T-cell (primary cell): ENCODE results near the gene PIGM. TPM values are rescaled to one million over a fixed set of nuclear protein-coding genes. Genes with fewer than 3 reads are reported as not detected.

Experiments used
- ATAC-seq, 4 experiments: fragments of 200-7000 bp in 3 of 4; fragments of 150-1000 bp in 1 of 4; cut with Tn5 transposase; replicated peaks in 1 of 4; 1 replicate in 3 of 4; 2 replicates in 1 of 4; pipeline ENCODE4 v1.10.0; 2021; ENCODE audit warnings: moderate library complexity in 3 of 4, mild to moderate bottlenecking in 2 of 4, moderate number of reproducible peaks in 1 of 4
- CTCF ChIA-PET, 2 donors: fragments of 300-600 bp; sonication (Branson Sonifier 250); formaldehyde crosslinking; loops; one replicate each; lab custom pipeline; 2022; ENCODE audit warnings: antibody characterized with exemption in 2 of 2; lab: Charles Lee
- POLR2A ChIA-PET, 2 donors: fragments of 300-600 bp; sonication (Branson Sonifier 250); formaldehyde crosslinking; loops; one replicate each; lab custom pipeline; 2022; ENCODE audit warnings: antibody characterized with exemption in 2 of 2; lab: Charles Lee
- DNase-seq, 35 experiments: peaks; one replicate each; pipeline versions ENCODE4 v3.0.0 to v3.0.0-alpha.2; 2013 to 2023
- H3K27ac ChIP-seq: one replicate; pipeline ENCODE4 v1.5.1; 2013; ENCODE audit warnings: low read length
- H3K27me3 ChIP-seq, 2 experiments: replicated peaks in 1 of 2; 1 replicate in 1 of 2; 2 replicates in 1 of 2; pipeline versions ENCODE4 v1.6.1 to v1.7.0; 2013; ENCODE audit warnings: low read length in 1 of 2, mixed read lengths in 1 of 2; ENCODE audit not compliant: control insufficient read depth in 2 of 2, insufficient read depth in 2 of 2; ENCODE audit errors: extremely low read depth in 1 of 2
- H3K36me3 ChIP-seq, 2 donors: 1 replicate in 1 of 2; 2 replicates in 1 of 2; pipeline versions ENCODE4 v1.6.1 to v1.7.0; 2013; ENCODE audit warnings: low read length in 1 of 2; ENCODE audit not compliant: control insufficient read depth in 2 of 2, insufficient read depth in 1 of 2; ENCODE audit errors: extremely low read depth in 1 of 2
- H3K4me1 ChIP-seq, 2 experiments: 1 replicate in 1 of 2; 2 replicates in 1 of 2; pipeline versions ENCODE4 v1.6.1 to v1.7.0; 2013; ENCODE audit warnings: low read length in 2 of 2, mixed read lengths in 1 of 2; ENCODE audit not compliant: insufficient read depth in 2 of 2, control insufficient read depth in 1 of 2; ENCODE audit errors: extremely low read depth in 1 of 2
- H3K4me3 ChIP-seq, 2 donors: 1 replicate in 1 of 2; 2 replicates in 1 of 2; pipeline versions ENCODE4 v1.5.1 to v1.7.0; 2013; ENCODE audit warnings: mild to moderate bottlenecking in 2 of 2, low read length in 1 of 2, moderate library complexity in 1 of 2; ENCODE audit not compliant: control insufficient read depth in 1 of 2; ENCODE audit errors: extremely low read depth in 1 of 2
- H3K9me3 ChIP-seq: 2 replicates; pipeline ENCODE4 v1.7.0; 2013
- H3K27ac Mint-ChIP-seq, 2 donors: one replicate each; pipeline ENCODE4 v1.8.0; 2020 to 2021; ENCODE audit warnings: mild to moderate bottlenecking in 2 of 2, mixed read lengths in 2 of 2
- H3K27me3 Mint-ChIP-seq, 2 donors: one replicate each; pipeline ENCODE4 v1.8.0; 2021 to 2022; ENCODE audit warnings: mixed read lengths in 2 of 2
- H3K36me3 Mint-ChIP-seq: one replicate; pipeline ENCODE4 v1.8.0; 2021; ENCODE audit warnings: mixed read lengths
- H3K4me1 Mint-ChIP-seq, 3 donors: one replicate each; pipeline ENCODE4 v1.8.0; 2020 to 2022; ENCODE audit warnings: mixed read lengths in 3 of 3, mild to moderate bottlenecking in 1 of 3
- H3K4me3 Mint-ChIP-seq, 3 donors: one replicate each; pipeline ENCODE4 v1.8.0; 2020 to 2022; ENCODE audit warnings: mild to moderate bottlenecking in 3 of 3, mixed read lengths in 3 of 3, moderate library complexity in 3 of 3
- H3K9me3 Mint-ChIP-seq, 3 donors: one replicate each; pipeline ENCODE4 v1.8.0; 2020 to 2022; ENCODE audit warnings: mixed read lengths in 3 of 3
- WGBS: methylation state at CpG from one replicate; pipeline ENCODE4 v1.1.5; 2013; ENCODE audit warnings: missing lambda C conversion rate; ENCODE audit not compliant: insufficient coverage; 5-methylcytosine and 5-hydroxymethylcytosine counted together
- total RNA-seq, 35 experiments: library from RNA in 6 of 35; stranded (reverse) in 6 of 35; fragments of 120-200 nt in 1 of 35; gene quantifications; one replicate each; pipeline versions ENCODE4 v1.2.1 to v1.2.4 and lab custom pipeline; 2013 to 2026

Gene PIGM
- total RNA-seq (1 to 10 TPM; 3.2 to 9.7 (median 8.4) TPM), total RNA-seq (lab: John Stamatoyannopoulos, UW) (9.5 to 33.0 (median 16.5) reads per million in 29 experiments)
- total RNA-seq (2013) = 6.8 TPM

DNA sequence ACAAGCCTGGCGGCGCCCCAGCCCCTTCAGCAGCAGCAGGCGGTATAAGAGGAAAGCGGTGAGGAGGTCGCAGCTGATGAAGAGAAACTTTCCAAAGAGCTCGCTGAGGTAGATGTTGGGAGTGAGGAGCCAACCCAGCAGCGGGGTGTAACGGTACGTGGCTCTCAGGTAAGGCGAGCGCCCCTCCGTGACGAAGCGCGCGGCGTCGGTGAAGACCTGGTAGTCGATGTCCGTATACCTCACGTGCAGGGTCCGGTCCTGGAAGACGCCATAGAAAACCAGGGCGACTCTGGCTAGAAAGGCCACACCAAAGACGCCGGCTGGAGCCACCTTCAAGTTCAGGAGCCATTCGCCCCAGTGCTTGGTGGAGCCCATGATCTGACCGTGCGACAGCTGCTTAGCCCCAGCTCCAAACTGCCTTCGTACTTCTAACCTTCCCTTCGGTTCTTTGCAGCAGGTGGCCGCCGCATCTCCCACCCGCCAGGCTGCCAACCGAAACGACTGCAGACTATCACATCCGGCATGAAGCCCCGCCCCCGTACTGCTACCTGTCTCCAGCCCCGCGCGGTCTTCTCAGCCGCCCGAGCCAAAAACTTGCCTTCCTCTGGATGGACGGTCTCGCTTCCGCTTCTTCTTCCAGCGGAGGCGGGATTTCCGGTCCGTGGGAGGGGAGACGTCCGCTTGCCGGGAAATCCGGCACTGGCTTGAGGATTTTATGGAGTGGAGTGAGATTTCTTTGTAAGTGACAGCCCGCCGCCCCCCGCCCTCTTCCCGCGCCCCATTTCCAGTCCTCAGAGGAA is at the start of gene PIGM:
Gene PIGM (minus strand): TSS at position 626 of the 800 bp plus-strand sequence. CDS start 251 bp downstream, at position 375.
- peaks cover 42 to 44% (median 43%) of the 10 kb centered on the region in 3 donors for H3K4me1 Mint-ChIP-seq
- no peaks in the 10 kb centered on the region for H3K9me3 Mint-ChIP-seq
- H3K4me3 ChIP-seq = peak within 1 kb of the TSS; percentile 74 to 75
- WGBS = under 1% methylated on average over 46 of the region's 60 CpGs
- CTCF ChIA-PET = interaction anchor here (0.6 to 2.6 kb wide), 8 partner anchors 13 to 233 kb away, joined by 3 to 11 read pairs (median 3); no protein-coding TSS in a partner anchor
- no peaks in the 10 kb centered on the region for H3K36me3 ChIP-seq
- H3K27me3 Mint-ChIP-seq = no peaks in the 10 kb centered on the region
- no peaks in the 10 kb centered on the region for H3K9me3 ChIP-seq
- H3K27ac Mint-ChIP-seq = peak within 1 kb of the TSS; percentile 90 to 92
- H3K27me3 ChIP-seq = no peaks in the 10 kb centered on the region
- POLR2A ChIA-PET = interaction anchor here in 1 of 2 donors (1.1 kb wide), 1 partner anchor 106 kb away, joined by 3 read pairs; the partner anchor contains the start of gene TAGLN2
- peaks cover 9 to 20% of the 10 kb centered on the region in 2 experiments for H3K4me1 ChIP-seq
- peak within 1 kb of the TSS; percentile 94 to 96 (median 96) for H3K4me3 Mint-ChIP-seq
- H3K27ac ChIP-seq = peak within 1 kb of the TSS; percentile 30
- ATAC-seq (peak; percentile 98 to 99 (median 98)), DNase-seq (peak; percentile 81 to 95 (median 91))
- H3K36me3 Mint-ChIP-seq = peaks cover 5% of the 10 kb centered on the region

DNA sequence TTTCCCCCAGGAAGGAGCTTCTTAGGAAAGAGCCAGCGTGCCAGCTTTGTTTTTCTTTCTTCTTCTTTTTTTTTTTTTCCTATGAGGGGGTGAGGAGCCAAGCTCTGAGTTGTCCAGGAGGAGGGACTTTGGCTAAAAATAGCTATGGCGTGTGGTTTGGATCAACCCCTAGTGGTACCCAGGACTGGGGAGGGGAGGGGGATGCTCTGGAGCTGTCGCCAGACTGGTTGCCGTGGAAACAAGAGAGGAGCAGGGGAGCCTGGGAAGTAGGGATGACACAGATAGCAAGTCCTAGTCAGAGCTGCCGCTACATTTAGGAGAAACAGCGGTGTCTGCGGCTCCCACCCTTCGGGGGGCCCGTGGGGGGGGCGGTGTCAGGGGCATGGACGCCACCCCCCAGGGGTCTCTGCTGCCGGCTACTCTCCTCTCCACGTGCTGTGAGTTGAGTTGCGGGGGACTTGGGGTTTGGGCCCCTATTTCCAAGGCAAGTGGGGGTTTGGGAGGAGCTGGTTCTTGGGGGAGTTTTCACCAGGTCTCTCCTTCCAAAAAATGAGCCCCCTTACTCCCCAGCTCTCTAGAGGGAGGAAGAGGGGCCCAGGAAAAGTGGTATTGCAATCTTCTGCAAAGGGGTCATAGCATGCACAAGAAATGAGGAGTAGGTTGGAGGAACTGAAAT is 49.6 kb upstream of the PIGM start, which contains the start of gene KCNJ9:
Gene KCNJ9 (plus strand): TSS at position 278 of the 676 bp plus-strand sequence. CDS start 2,493 bp downstream, outside the sequence.
- no peaks in the 10 kb centered on the region for H3K9me3 ChIP-seq
- no peaks in the 10 kb centered on the region for H3K36me3 ChIP-seq
- peaks cover 6% of the 10 kb centered on the region for H3K36me3 Mint-ChIP-seq
- H3K4me3 Mint-ChIP-seq = no peak within 1 kb of the TSS
- ChIA-PET POLR2A (interaction anchor here in 1 of 2 donors (0.5 to 0.7 kb wide), 3 partner anchors 35 to 1995 kb away, joined by 6 to 10 read pairs (median 7); no protein-coding TSS in a partner anchor), CTCF (interaction anchor here (0.6 to 1.6 kb wide), 7 partner anchors 27 to 256 kb away, joined by 3 to 8 read pairs (median 4); no protein-coding TSS in a partner anchor)
- peaks cover 12 to 17% (median 12%) of the 10 kb centered on the region in 3 donors for H3K4me1 Mint-ChIP-seq
- peaks cover 40 to 55% of the 10 kb centered on the region in 2 donors for H3K27me3 Mint-ChIP-seq
- no peak within 1 kb of the TSS for H3K27ac ChIP-seq
- H3K27ac Mint-ChIP-seq = no peak within 1 kb of the TSS
- H3K4me3 ChIP-seq = no peak within 1 kb of the TSS
- WGBS = 37% methylated on average over 6 of the region's 14 CpGs
- H3K27me3 ChIP-seq = peaks cover 15 to 49% of the 10 kb centered on the region in 2 experiments
- peaks cover 0 to 20% of the 10 kb centered on the region in 2 experiments for H3K4me1 ChIP-seq
- H3K9me3 Mint-ChIP-seq = no peaks in the 10 kb centered on the region
- DNase-seq = no peak
- no peak for ATAC-seq

DNA sequence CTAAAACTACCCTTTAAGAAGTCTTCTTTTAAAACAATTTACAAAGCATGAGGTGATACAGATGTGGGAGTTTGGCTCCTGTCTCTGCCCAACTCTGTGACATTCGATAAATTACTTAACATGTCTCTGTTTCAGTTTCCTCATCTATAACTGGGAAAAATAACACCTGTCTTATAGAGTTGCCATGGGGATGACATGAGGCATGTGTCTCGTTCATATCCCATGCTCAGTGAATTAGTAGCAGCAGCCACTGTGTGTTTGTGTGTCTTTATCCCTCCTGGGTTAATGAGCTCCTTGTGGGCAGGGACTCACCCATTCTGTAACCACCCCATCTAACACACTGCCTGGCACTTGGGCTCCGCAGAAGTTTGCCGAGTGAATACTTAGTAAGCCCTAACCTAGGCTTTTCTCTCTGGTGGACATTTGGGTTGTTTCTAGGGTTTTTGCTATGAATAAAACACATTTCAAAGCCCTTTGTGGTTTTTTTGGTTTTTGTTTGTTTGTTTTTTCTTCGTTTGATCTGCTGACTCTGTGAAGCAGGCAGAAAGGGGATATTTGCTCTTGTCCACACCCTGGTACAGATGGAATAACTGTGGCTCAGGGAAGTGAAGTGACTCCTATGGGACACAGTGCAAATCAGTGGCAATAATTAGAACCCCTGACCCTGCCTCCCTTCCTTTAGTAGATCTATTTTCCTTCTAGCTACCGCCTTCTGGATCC is 48.8 kb upstream of the PIGM start:
- Histone ChIP-seq H3K9me3 (no peaks in the 10 kb centered on the region), H3K4me1 (peaks cover 0 to 17% of the 10 kb centered on the region in 2 experiments), H3K27me3 (peaks cover 15 to 49% of the 10 kb centered on the region in 2 experiments), H3K4me3 (no peak overlapping the region), H3K36me3 (no peaks in the 10 kb centered on the region), H3K27ac (no peak overlapping the region)
- H3K27ac Mint-ChIP-seq = no peak overlapping the region
- CTCF ChIA-PET = interaction anchor here (0.5 to 1.6 kb wide), 9 partner anchors 10 to 256 kb away, joined by 3 to 8 read pairs (median 3); partner anchors contain the start of genes DCAF8 (in 1 of the 2) and KCNJ10 (in 1 of the 2)
- H3K9me3 Mint-ChIP-seq = no peaks in the 10 kb centered on the region
- peaks cover 7 to 11% (median 10%) of the 10 kb centered on the region in 3 donors for H3K4me1 Mint-ChIP-seq
- POLR2A ChIA-PET = interaction anchor here in 1 of 2 donors (0.7 kb wide), 1 partner anchor 155 kb away, joined by 7 read pairs; no protein-coding TSS in a partner anchor
- H3K4me3 Mint-ChIP-seq = no peak overlapping the region
- H3K27me3 Mint-ChIP-seq = peaks cover 40 to 61% of the 10 kb centered on the region in 2 donors
- 80% methylated on average over 1 of the region's 6 CpGs for WGBS
- H3K36me3 Mint-ChIP-seq = peaks cover 3% of the 10 kb centered on the region
- no peak for ATAC-seq
- DNase-seq = no peak

DNA sequence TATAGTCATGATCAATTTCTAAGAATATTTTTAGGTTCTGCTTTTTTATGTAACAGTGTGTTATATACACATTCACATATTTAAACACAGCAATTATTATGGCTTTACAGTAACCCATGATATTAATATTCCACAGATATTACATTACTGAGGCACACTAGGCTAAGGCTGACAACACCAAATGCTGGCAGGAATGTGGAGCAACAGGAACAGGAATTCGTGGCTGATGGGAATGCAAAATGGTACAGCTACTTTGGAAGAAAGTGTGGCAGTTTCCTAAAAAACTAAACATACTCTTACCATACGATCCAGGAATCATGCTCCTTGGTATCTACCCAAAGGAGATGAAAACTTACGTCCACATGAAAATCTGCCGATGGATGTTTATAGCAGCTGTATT is 47.7 kb upstream of the PIGM start:
- no peak overlapping the region for H3K4me3 ChIP-seq
- Mint-ChIP-seq H3K36me3 (no peaks in the 10 kb centered on the region), H3K27me3 (peaks cover 40 to 69% of the 10 kb centered on the region in 2 donors), H3K4me3 (no peak overlapping the region), H3K9me3 (no peaks in the 10 kb centered on the region), H3K27ac (no peak overlapping the region), H3K4me1 (peaks cover 4 to 7% (median 5%) of the 10 kb centered on the region in 3 donors)
- WGBS = no CpG with 5 or more reads among the region's 4 CpGs
- H3K36me3 ChIP-seq = no peaks in the 10 kb centered on the region
- H3K27ac ChIP-seq = no peak overlapping the region
- peaks cover 0 to 15% of the 10 kb centered on the region in 2 experiments for H3K4me1 ChIP-seq
- H3K9me3 ChIP-seq = no peaks in the 10 kb centered on the region
- CTCF ChIA-PET = interaction anchor here (0.6 to 2.7 kb wide), 8 partner anchors 9 to 949 kb away, joined by 3 to 19 read pairs (median 4); partner anchors contain the start of genes DCAF8 (in 1 of the 2) and KCNJ10 (in 1 of the 2)
- DNase-seq (no peak), ATAC-seq (no peak)
- POLR2A ChIA-PET = no interaction called here
- H3K27me3 ChIP-seq = peaks cover 15 to 49% of the 10 kb centered on the region in 2 experiments

DNA sequence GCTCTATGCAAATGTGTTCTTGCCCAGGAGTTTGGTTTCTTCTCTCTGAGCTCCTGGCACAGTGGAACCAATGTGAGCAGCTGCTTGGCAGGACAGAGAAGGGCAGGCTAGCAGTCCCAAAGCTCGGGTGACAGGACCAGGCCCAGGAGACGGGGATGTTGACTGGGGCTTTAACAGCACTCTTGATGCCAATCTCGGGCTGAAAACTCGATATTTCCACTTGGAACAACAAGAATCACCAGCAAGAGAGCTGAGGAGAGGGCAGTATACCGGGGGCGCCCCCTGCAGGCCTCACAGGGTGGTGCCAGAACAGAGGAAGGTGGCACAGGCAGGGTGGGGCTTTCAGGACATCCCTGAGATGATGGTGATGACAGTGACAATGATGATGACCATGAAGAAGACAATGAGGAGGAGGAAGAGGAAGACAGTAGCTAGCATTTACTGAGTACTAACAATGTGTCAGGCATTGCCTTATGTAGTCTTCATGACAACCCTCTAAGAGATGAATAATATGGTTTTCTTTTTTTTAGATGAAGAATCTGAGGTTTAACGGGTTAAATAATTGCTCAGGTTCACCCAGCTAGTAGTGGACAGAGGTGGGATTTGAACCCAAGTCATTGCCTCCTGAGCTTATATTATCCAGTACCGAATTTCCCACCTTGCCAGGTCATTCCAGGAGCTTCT is 46.9 kb upstream of the PIGM start:
- DNase-seq (peak in 29 of 35 experiments; percentile 28 to 69 (median 49)), ATAC-seq (peak; percentile 70 to 85 (median 81))
- H3K4me3 ChIP-seq = no peak overlapping the region
- Mint-ChIP-seq H3K36me3 (no peaks in the 10 kb centered on the region), H3K4me1 (peaks cover 0 to 4% (median 2%) of the 10 kb centered on the region in 3 donors), H3K27me3 (peaks cover 40 to 70% of the 10 kb centered on the region in 2 donors), H3K4me3 (no peak overlapping the region), H3K27ac (no peak overlapping the region), H3K9me3 (no peaks in the 10 kb centered on the region)
- H3K9me3 ChIP-seq = no peaks in the 10 kb centered on the region
- H3K36me3 ChIP-seq = no peaks in the 10 kb centered on the region
- H3K4me1 ChIP-seq = peaks cover 0 to 8% of the 10 kb centered on the region in 2 experiments
- ChIA-PET POLR2A (interaction anchor here in 1 of 2 donors (0.5 kb wide), 1 partner anchor 1042 kb away, joined by 4 read pairs; no protein-coding TSS in a partner anchor), CTCF (interaction anchor here (0.6 to 2.8 kb wide), 14 partner anchors 8 to 950 kb away, joined by 3 to 19 read pairs (median 4); partner anchors contain the start of gene KCNJ10 (in 1 of the 2))
- 3% methylated on average over 4 of the region's 8 CpGs for WGBS
- H3K27me3 ChIP-seq = peaks cover 15 to 50% of the 10 kb centered on the region in 2 experiments
- H3K27ac ChIP-seq = no peak overlapping the region
